ENCODE measurements around the gene TMEM232. TPM values are rescaled to one million over a fixed set of nuclear protein-coding genes. Genes with fewer than 3 reads are reported as not detected.

TMEM232 gene
- total and polyA plus RNA-seq, 7 donors: 0.93 to 8.7 (median 2.5) TPM

GRCh38 chr5:110383231-110383630, 343.2 kb downstream of the TMEM232 start:
- TF ChIP-seq POLR2A (IDR thresholded peaks at IDR 0.05) (no peak), CTCF (IDR thresholded peaks at IDR 0.05) (no peak), POLR2AphosphoS5 (IDR thresholded peaks at IDR 0.05) (no peak), EP300 (IDR thresholded peaks at IDR 0.05) (no peak)
- Histone ChIP-seq H3K4me3 (no peak overlapping the region), H3K27ac (no peak overlapping the region), H3K36me3 (no peaks in the 10 kb centered on the region), H3K27me3 (no peaks in the 10 kb centered on the region), H3K4me1 (peaks cover 0 to 12% (median 3%) of the 10 kb centered on the region in 4 donors), H3K9me3 (no peaks in the 10 kb centered on the region)
- intact Hi-C loops (cut with DNase I): no loop called here
- no peak for DNase-seq

DNA sequence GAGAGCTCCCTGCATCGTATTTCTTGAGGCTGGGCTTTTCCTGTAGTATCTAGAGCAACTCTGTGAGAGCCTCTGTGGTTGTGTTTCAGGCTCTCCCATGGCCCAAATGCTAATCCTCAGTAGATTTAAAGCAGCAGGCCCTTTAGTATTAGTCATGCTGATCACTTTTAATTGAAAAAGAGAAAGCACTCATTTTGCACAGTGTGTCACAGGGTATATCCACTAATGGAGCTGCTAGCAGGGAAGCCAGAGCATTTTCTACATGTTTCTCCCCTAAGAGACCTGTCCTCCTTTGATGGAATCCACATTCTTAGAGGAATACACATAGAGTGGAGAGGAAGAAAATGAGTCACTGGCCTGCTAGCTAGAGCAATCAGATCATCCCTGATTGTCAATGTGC, 348.5 kb downstream of the TMEM232 start:
- Histone ChIP-seq H3K27ac (no peak overlapping the region), H3K4me1 (peaks cover 0 to 20% (median 3%) of the 10 kb centered on the region in 4 donors), H3K4me3 (no peak overlapping the region), H3K9me3 (no peaks in the 10 kb centered on the region), H3K27me3 (no peaks in the 10 kb centered on the region), H3K36me3 (no peaks in the 10 kb centered on the region)
- WGBS, 2 donors: 72 to 74% methylated on average over 1 of the region's 1 CpG
- no peak for TF ChIP-seq POLR2AphosphoS5 (IDR thresholded peaks at IDR 0.05)
- TF ChIP-seq EP300 (IDR thresholded peaks at IDR 0.05): no peak
- no peak for TF ChIP-seq POLR2A (IDR thresholded peaks at IDR 0.05)
- no peak for TF ChIP-seq CTCF (IDR thresholded peaks at IDR 0.05)
- intact Hi-C loops (cut with DNase I): no loop called here
- no peak for DNase-seq

GRCh38 chr5:110377361-110377760, 349.1 kb downstream of the TMEM232 start:
- Histone ChIP-seq H3K36me3 (no peaks in the 10 kb centered on the region), H3K4me3 (no peak overlapping the region), H3K27me3 (no peaks in the 10 kb centered on the region), H3K27ac (no peak overlapping the region), H3K4me1 (peaks cover 0 to 20% (median 3%) of the 10 kb centered on the region in 4 donors), H3K9me3 (no peaks in the 10 kb centered on the region)
- TF ChIP-seq POLR2A (IDR thresholded peaks at IDR 0.05): no peak
- TF ChIP-seq POLR2AphosphoS5 (IDR thresholded peaks at IDR 0.05): no peak
- TF ChIP-seq CTCF (IDR thresholded peaks at IDR 0.05): no peak
- TF ChIP-seq EP300 (IDR thresholded peaks at IDR 0.05): no peak
- 78 to 81% methylated on average over 2 of the region's 2 CpGs for WGBS, 2 donors
- no peak for DNase-seq
- intact Hi-C loops (cut with DNase I): no loop called here

- intact Hi-C loops (cut with DNase I): no loop called here
- Histone ChIP-seq H3K27ac (no peak overlapping the region), H3K27me3 (no peaks in the 10 kb centered on the region), H3K36me3 (no peaks in the 10 kb centered on the region), H3K9me3 (no peaks in the 10 kb centered on the region), H3K4me3 (no peak overlapping the region), H3K4me1 (peaks cover 0 to 20% (median 3%) of the 10 kb centered on the region in 4 donors)
- DNase-seq: no peak
- 36 to 60% methylated on average over 4 of the region's 4 CpGs for WGBS, 2 donors
- TF ChIP-seq EP300 (IDR thresholded peaks at IDR 0.05) (no peak), POLR2AphosphoS5 (IDR thresholded peaks at IDR 0.05) (no peak), CTCF (IDR thresholded peaks at IDR 0.05) (no peak), POLR2A (IDR thresholded peaks at IDR 0.05) (no peak)
Measured at GRCh38 chr5:110376281-110376951, 350.1 kb downstream of the TMEM232 start.

- no peak for DNase-seq
- no peaks in the 10 kb centered on the region for H3K36me3 ChIP-seq
- 74 to 90% methylated on average over 3 of the region's 3 CpGs for WGBS, 2 donors
- peaks cover 0 to 10% (median 4%) of the 10 kb centered on the region in 4 donors for H3K4me1 ChIP-seq
- H3K4me3 ChIP-seq: no peak overlapping the region
- intact Hi-C loops (cut with DNase I): no loop called here
- H3K9me3 ChIP-seq: no peaks in the 10 kb centered on the region
- H3K27me3 ChIP-seq: no peaks in the 10 kb centered on the region
- no peak for TF ChIP-seq CTCF (IDR thresholded peaks at IDR 0.05)
- no peak for TF ChIP-seq POLR2AphosphoS5 (IDR thresholded peaks at IDR 0.05)
- no peak for TF ChIP-seq EP300 (IDR thresholded peaks at IDR 0.05)
- no peak for TF ChIP-seq POLR2A (IDR thresholded peaks at IDR 0.05)
- no peak overlapping the region for H3K27ac ChIP-seq
Measured at GRCh38 chr5:110371725-110372041, 354.8 kb downstream of the TMEM232 start.

Data from sigmoid colon (tissue), 7 donors.